Smooth muscle cell (in vitro differentiated cells): Measurements from ENCODE around the gene PPP1R13B. TPM values are rescaled to one million over a fixed set of nuclear protein-coding genes. Genes with fewer than 3 reads are reported as not detected.

Source experiments
- DNase-seq: peaks from one replicate; lab custom pipeline; 2025; ENCODE audit not compliant: unreplicated experiment; lab: John Stamatoyannopoulos, UW
- H2AFZ ChIP-seq: fragments of 200-600 bp; sonication (generic); 2 replicates; pipeline ENCODE4 v1.6.0; 2016; ENCODE audit warnings: antibody characterized with exemption, low read depth, mild to moderate bottlenecking
- H3F3A ChIP-seq: fragments of 200-600 bp; sonication (generic); 2 replicates; pipeline ENCODE4 v1.6.0; 2017; ENCODE audit warnings: antibody characterized with exemption, low read depth
- H3K27ac ChIP-seq: fragments of 200-600 bp; sonication (generic); 2 replicates; pipeline ENCODE4 v1.5.1; 2016; ENCODE audit warnings: low read depth, mild to moderate bottlenecking
- H3K27me3 ChIP-seq: fragments of 200-600 bp; sonication (generic); 2 replicates; pipeline ENCODE4 v1.6.1; 2016; ENCODE audit warnings: low read depth, mild to moderate bottlenecking
- H3K36me3 ChIP-seq: fragments of 200-600 bp; sonication (generic); 2 replicates; pipeline ENCODE4 v1.5.1; 2016; ENCODE audit warnings: low read depth
- H3K4me1 ChIP-seq: fragments of 200-600 bp; sonication (generic); 2 replicates; pipeline ENCODE4 v1.5.1; 2016; ENCODE audit warnings: low read depth
- H3K4me2 ChIP-seq: fragments of 200-600 bp; sonication (generic); 2 replicates; pipeline ENCODE4 v1.6.0; 2016; ENCODE audit warnings: mild to moderate bottlenecking
- H3K4me3 ChIP-seq: fragments of 200-600 bp; sonication (generic); 2 replicates; pipeline ENCODE4 v1.5.1; 2016; ENCODE audit warnings: mild to moderate bottlenecking
- H3K79me2 ChIP-seq: fragments of 200-600 bp; sonication (generic); 2 replicates; pipeline ENCODE4 v1.6.0; 2016; ENCODE audit warnings: low read depth, mild to moderate bottlenecking
- H3K9ac ChIP-seq: fragments of 200-600 bp; sonication (generic); 2 replicates; pipeline ENCODE4 v1.6.0; 2016; ENCODE audit warnings: low read depth
- H3K9me3 ChIP-seq: fragments of 200-600 bp; sonication (generic); replicated peaks from 2 replicates; pipeline ENCODE4 v1.5.1; 2016; ENCODE audit warnings: low read depth
- H4K20me1 ChIP-seq: fragments of 200-600 bp; sonication (generic); 2 replicates; pipeline ENCODE4 v1.6.0; 2016; ENCODE audit warnings: low read depth
- WGBS: methylation state at CpG from one replicate; pipeline ENCODE4 v1.1.7; 2016; ENCODE audit warnings: low lambda C conversion rate; 5-methylcytosine and 5-hydroxymethylcytosine counted together
- polyA plus RNA-seq: library from polyadenylated mRNA; unstranded; fragments of >200 nt; fragmentation: Nextera tagmentation; extraction: Ambion mirVana; gene quantifications from 2 replicates; pipeline ENCODE4 v1.2.1, GENCODE V29; 2016
- total RNA-seq: library from RNA; depleted of rRNA; stranded (reverse); fragments of >200 nt; gene quantifications from 2 replicates; pipeline ENCODE4 v1.2.3, GENCODE V29; 2014
- TF ChIP-seq, protein P1 (sequence below): fragments of 200-600 bp; sonication (generic); IDR thresholded peaks from 2 replicates; pipeline ENCODE4 v1.5.1; 2017; ENCODE audit warnings: borderline replicate concordance, mild to moderate bottlenecking, antibody characterized with exemption; ENCODE audit not compliant: insufficient read depth, poor library complexity, severe bottlenecking

Gene PPP1R13B
- total and polyA plus RNA-seq, 2 experiments from 2014 or later, result 2.3 to 4.3 TPM

DNA sequence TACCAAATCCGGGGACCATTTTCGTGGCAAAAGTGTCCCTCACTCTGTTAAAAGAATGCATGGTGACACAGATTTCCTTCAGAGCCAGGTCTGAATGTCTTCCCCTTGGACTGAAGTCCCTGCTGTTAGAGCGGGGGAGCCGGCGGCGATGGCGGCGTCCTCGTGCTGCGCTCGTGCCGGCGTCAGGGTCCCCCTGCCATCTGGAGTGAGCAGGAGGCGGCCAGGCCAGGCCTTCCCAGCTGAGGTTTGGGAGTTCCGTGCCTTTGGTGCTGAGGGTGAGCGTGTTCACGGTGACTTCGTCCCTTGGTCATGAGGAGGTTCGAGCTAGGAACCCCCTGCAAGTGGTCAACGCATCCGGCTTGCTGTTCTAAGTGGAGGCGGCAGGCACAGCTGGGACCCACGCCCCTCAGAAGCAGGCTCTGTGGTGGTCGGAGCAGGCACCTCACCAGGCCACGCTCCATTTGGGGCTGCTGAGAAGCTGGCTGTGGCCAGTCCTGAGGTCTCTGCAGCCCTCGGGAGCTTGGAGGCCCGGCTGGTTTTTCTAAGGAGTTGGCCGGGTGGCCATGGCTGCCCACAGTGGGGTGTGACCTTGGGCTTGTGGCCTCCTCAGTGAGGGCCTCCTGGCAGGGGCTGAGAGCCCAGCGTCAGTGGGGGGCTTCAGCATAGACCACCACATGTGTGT lies 122.2 kb downstream of the PPP1R13B start:
- peaks cover 6% of the 10 kb centered on the region for H3K4me1 ChIP-seq
- no peak overlapping the region for H3K27ac ChIP-seq
- H4K20me1 ChIP-seq, result peaks cover 84% of the 10 kb centered on the region
- 97% methylated on average over 29 of the region's 29 CpGs for WGBS
- no peaks in the 10 kb centered on the region for H3K36me3 ChIP-seq
- peaks cover 6% of the 10 kb centered on the region for H3F3A ChIP-seq
- H2AFZ ChIP-seq, result no peak overlapping the region
- no peak for DNase-seq
- no peak overlapping the region for H3K9ac ChIP-seq
- no peaks in the 10 kb centered on the region for H3K9me3 ChIP-seq
- H3K4me2 ChIP-seq, result no peak overlapping the region
- peaks cover 58% of the 10 kb centered on the region for H3K79me2 ChIP-seq
- H3K4me3 ChIP-seq, result no peak overlapping the region
- H3K27me3 ChIP-seq, result no peaks in the 10 kb centered on the region
- TF ChIP-seq, protein P1, sequence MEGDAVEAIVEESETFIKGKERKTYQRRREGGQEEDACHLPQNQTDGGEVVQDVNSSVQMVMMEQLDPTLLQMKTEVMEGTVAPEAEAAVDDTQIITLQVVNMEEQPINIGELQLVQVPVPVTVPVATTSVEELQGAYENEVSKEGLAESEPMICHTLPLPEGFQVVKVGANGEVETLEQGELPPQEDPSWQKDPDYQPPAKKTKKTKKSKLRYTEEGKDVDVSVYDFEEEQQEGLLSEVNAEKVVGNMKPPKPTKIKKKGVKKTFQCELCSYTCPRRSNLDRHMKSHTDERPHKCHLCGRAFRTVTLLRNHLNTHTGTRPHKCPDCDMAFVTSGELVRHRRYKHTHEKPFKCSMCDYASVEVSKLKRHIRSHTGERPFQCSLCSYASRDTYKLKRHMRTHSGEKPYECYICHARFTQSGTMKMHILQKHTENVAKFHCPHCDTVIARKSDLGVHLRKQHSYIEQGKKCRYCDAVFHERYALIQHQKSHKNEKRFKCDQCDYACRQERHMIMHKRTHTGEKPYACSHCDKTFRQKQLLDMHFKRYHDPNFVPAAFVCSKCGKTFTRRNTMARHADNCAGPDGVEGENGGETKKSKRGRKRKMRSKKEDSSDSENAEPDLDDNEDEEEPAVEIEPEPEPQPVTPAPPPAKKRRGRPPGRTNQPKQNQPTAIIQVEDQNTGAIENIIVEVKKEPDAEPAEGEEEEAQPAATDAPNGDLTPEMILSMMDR, result no peak

DNA sequence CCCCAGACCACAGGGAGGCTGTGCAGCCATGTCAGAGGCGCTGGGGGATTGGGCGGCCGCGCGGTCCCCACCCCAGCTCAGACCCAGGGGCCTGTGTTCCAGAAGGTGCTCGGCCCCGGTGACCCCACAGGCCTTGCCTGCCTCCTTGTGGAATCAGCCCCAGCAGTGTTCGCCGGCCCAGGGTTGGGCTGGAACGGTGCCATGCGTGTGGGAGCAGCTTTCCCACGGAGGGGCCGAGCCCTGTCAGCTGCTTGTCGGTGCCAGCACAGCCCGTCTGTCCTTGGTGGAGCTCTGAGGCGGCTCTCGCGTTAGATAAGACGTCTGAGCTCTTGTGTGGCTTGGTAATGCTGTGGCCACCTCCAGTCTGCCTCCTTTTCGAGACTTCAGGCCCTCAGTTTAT lies 123.3 kb downstream of the PPP1R13B start:
- H3F3A ChIP-seq, result peaks cover 6% of the 10 kb centered on the region

DNA sequence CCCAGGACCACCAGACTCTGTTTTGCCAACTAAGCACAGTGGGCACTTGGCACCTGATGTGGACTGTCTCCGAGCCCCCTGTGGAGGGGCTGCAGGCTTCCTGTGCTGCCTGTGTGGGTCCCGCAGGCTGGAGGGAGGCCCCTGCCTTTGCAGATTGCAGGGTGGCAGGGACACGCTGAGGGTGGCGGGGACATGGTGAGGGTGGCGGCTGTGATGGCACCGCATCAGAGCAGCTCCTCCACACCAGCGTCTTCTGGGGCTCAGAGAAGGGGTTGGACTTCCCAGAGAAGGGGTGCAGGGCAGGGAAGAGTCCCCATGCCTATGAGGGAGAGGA lies 123.7 kb downstream of the PPP1R13B start:
- no peak overlapping the region for H2AFZ ChIP-seq
- no peaks in the 10 kb centered on the region for H3K27me3 ChIP-seq
- TF ChIP-seq, protein P1, result no peak
- 96% methylated on average over 7 of the region's 7 CpGs for WGBS
- no peak overlapping the region for H3K4me3 ChIP-seq
- no peak overlapping the region for H3K9ac ChIP-seq
- H3K4me1 ChIP-seq, result peaks cover 6% of the 10 kb centered on the region
- no peak for DNase-seq
- peaks cover 69% of the 10 kb centered on the region for H3K79me2 ChIP-seq
- H3K9me3 ChIP-seq, result no peaks in the 10 kb centered on the region
- peak overlapping the region; percentile 93 for H3K27ac ChIP-seq
- H3K4me2 ChIP-seq, result peak overlapping the region; percentile 57
- H4K20me1 ChIP-seq, result peaks cover 91% of the 10 kb centered on the region
- no peaks in the 10 kb centered on the region for H3K36me3 ChIP-seq
- H3F3A ChIP-seq, result peaks cover 6% of the 10 kb centered on the region

More for the DNA sequence above, 123.3 kb downstream of the PPP1R13B start:
- no peaks in the 10 kb centered on the region for H3K9me3 ChIP-seq
- peaks cover 6% of the 10 kb centered on the region for H3K4me1 ChIP-seq
- WGBS, result 46% methylated on average over 19 of the region's 20 CpGs
- H3K27ac ChIP-seq, result peak overlapping the region; percentile 93
- H3K4me2 ChIP-seq, result peak overlapping the region; percentile 57
- peaks cover 65% of the 10 kb centered on the region for H3K79me2 ChIP-seq
- peaks cover 91% of the 10 kb centered on the region for H4K20me1 ChIP-seq
- H3K9ac ChIP-seq, result no peak overlapping the region
- H3K4me3 ChIP-seq, result no peak overlapping the region
- peak; percentile 15 for DNase-seq
- H2AFZ ChIP-seq, result no peak overlapping the region
- no peaks in the 10 kb centered on the region for H3K27me3 ChIP-seq
- TF ChIP-seq, protein P1, result no peak
- no peaks in the 10 kb centered on the region for H3K36me3 ChIP-seq
